HEK293T (cell line): ENCODE data around the gene ZNF512B.

ENCODE experiments used
- CTCF ChIA-PET: fragments of 350-600 bp; formaldehyde crosslinking; extraction: SDS; loops from one replicate; lab custom pipeline; 2021; ENCODE audit warnings: antibody characterized with exemption, inconsistent platforms; lab: Yijun Ruan, JAX
- POLR2A ChIA-PET: fragments of 350-600 bp; formaldehyde crosslinking; extraction: SDS; loops from one replicate; lab custom pipeline; 2020; ENCODE audit warnings: antibody characterized with exemption, inconsistent platforms; lab: Yijun Ruan, JAX
- DNase-seq: peaks from one replicate; pipeline ENCODE4 v3.0.0; 2012; ENCODE audit warnings: mixed read lengths; ENCODE audit errors: extremely low spot score
- ARNT ChIP-seq: fragments of 450-650 bp; IDR thresholded peaks from 2 replicates; pipeline ENCODE4 v1.6.1; 2017; ENCODE audit warnings: mild to moderate bottlenecking
- BHLHE40 ChIP-seq: fragments of 450-650 bp; IDR thresholded peaks from 2 replicates; pipeline ENCODE4 v1.6.1; 2016; ENCODE audit warnings: mild to moderate bottlenecking, moderate library complexity, borderline replicate concordance
- CTBP1 ChIP-seq: fragments of 450-650 bp; IDR thresholded peaks from 2 replicates; pipeline ENCODE4 v1.6.1; 2016; ENCODE audit warnings: borderline replicate concordance
- ELF4 ChIP-seq: fragments of 450-650 bp; IDR thresholded peaks from 2 replicates; pipeline ENCODE4 v1.6.1; 2017; ENCODE audit warnings: antibody characterized with exemption
- FOXA1 ChIP-seq: fragments of 450-650 bp; IDR thresholded peaks from 2 replicates; pipeline ENCODE4 v1.6.1; 2016; ENCODE audit warnings: mild to moderate bottlenecking
- FOXK2 ChIP-seq: fragments of 450-650 bp; IDR thresholded peaks from 2 replicates; pipeline ENCODE4 v1.6.1; 2016; ENCODE audit warnings: mild to moderate bottlenecking
- FOXM1 ChIP-seq: fragments of 450-650 bp; IDR thresholded peaks from 2 replicates; pipeline ENCODE4 v1.6.1; 2017; ENCODE audit warnings: mild to moderate bottlenecking, borderline replicate concordance
- HDGF ChIP-seq: fragments of 450-650 bp; IDR thresholded peaks from 2 replicates; pipeline ENCODE4 v1.6.1; 2017; ENCODE audit warnings: antibody characterized with exemption, borderline replicate concordance
- L3MBTL2 ChIP-seq: fragments of 450-650 bp; conservative IDR thresholded peaks from 2 replicates; pipeline ENCODE4 v1.6.1; 2016; ENCODE audit warnings: mild to moderate bottlenecking
- LEF1 ChIP-seq: fragments of 450-650 bp; IDR thresholded peaks from 2 replicates; pipeline ENCODE4 v1.6.1; 2017; ENCODE audit warnings: mild to moderate bottlenecking, borderline replicate concordance
- NFRKB ChIP-seq: fragments of 450-650 bp; IDR thresholded peaks from 2 replicates; pipeline ENCODE4 v1.6.1; 2016; ENCODE audit warnings: mild to moderate bottlenecking, moderate library complexity
- SP1 ChIP-seq: fragments of 450-650 bp; IDR thresholded peaks from 2 replicates; pipeline ENCODE4 v1.6.1; 2017
- SUZ12 ChIP-seq: fragments of 450-650 bp; IDR thresholded peaks from 2 replicates; pipeline ENCODE4 v1.6.1; 2016; ENCODE audit warnings: mild to moderate bottlenecking
- TARDBP ChIP-seq: fragments of 450-650 bp; IDR thresholded peaks from 2 replicates; pipeline ENCODE4 v1.6.1; 2016
- ZNF384 ChIP-seq: fragments of 450-650 bp; IDR thresholded peaks from 2 replicates; pipeline ENCODE4 v1.6.1; 2016
- TF ChIP-seq, protein P1 (sequence below): fragments of 450-650 bp; IDR thresholded peaks from 2 replicates; pipeline ENCODE4 v1.6.1; 2016

ZNF512B gene

DNA sequence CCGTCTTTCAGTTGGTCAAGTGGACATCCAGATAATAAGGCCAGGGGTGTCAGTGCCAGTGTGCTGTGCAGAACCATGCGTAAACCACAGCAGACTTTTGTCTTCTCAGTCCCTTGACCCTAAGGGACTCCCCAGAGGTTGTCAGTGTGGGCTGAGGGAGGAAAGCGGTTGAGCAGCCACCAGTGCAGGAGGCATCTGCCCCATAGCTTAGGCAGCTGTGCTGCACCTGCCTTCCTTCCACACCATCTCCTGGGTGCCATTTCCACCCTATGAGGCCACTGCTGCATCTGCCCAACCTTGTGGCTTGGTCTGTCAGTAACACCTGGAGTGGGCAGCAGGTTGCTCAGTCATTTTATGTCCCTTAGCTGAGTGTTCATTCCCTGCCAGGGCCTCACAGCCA is 37.2 kb upstream of the ZNF512B start:
- ChIA-PET CTCF (no interaction called here), POLR2A (no interaction called here)
- no peak for DNase-seq
- TF ChIP-seq TARDBP (no peak), CTBP1 (no peak), HDGF (no peak), SUZ12 (no peak), LEF1 (no peak), NFRKB (no peak), SP1 (no peak), FOXA1 (no peak), ELF4 (no peak), FOXM1 (no peak), FOXK2 (no peak), ARNT (no peak), BHLHE40 (no peak)
- TF ChIP-seq, protein P1, sequence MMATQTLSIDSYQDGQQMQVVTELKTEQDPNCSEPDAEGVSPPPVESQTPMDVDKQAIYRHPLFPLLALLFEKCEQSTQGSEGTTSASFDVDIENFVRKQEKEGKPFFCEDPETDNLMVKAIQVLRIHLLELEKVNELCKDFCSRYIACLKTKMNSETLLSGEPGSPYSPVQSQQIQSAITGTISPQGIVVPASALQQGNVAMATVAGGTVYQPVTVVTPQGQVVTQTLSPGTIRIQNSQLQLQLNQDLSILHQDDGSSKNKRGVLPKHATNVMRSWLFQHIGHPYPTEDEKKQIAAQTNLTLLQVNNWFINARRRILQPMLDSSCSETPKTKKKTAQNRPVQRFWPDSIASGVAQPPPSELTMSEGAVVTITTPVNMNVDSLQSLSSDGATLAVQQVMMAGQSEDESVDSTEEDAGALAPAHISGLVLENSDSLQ = no peak

DNA sequence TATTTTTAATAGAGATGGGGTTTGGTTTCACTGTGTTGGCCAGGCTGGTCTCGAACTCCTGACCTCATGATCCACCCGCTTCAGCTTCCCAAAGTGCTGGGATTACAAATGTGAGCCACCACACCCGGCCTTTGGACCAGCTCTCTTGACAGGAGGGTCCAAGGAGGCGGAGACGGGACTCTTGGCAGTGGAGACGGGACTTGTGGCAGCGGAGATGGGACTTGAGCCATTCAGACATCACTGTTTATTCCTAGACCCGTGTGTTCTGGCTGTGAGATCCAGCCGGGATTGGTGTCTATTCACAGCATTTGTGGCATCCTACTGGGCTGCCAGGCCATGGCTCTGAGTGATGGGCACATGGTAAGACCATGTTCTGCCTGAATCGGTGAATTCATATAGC is 36.8 kb upstream of the ZNF512B start:
- ChIA-PET POLR2A (no interaction called here), CTCF (no interaction called here)
- no peak for DNase-seq
- TF ChIP-seq FOXA1 (no peak), LEF1 (no peak), SP1 (no peak), ARNT (no peak), HDGF (no peak), L3MBTL2 (no peak), FOXK2 (no peak), FOXM1 (no peak)
- TF ChIP-seq, protein P1 = no peak

DNA sequence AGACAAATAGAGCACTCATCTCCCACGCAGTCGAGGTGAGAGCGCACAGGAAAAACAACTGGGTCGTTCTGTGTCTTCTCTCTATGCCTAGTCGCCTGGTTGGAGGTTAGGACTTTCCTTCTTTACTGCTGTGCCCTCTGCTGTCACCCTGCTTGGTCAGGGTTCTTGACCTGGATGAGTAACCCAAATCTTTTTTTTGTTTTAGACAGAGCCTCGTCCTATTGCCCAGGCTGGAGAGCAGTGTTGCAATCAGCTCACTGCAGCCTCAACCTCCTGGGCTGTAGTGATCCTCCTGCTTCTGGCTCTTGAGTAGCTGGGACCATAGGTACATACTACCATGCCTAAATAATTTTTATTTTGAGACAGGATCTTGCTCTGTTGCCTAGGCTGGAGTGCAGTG is 35.7 kb upstream of the ZNF512B start:
- ChIA-PET CTCF (no interaction called here), POLR2A (no interaction called here)
- DNase-seq = no peak
- TF ChIP-seq L3MBTL2 (no peak), FOXK2 (no peak), LEF1 (no peak), FOXM1 (no peak), ELF4 (no peak)

DNA sequence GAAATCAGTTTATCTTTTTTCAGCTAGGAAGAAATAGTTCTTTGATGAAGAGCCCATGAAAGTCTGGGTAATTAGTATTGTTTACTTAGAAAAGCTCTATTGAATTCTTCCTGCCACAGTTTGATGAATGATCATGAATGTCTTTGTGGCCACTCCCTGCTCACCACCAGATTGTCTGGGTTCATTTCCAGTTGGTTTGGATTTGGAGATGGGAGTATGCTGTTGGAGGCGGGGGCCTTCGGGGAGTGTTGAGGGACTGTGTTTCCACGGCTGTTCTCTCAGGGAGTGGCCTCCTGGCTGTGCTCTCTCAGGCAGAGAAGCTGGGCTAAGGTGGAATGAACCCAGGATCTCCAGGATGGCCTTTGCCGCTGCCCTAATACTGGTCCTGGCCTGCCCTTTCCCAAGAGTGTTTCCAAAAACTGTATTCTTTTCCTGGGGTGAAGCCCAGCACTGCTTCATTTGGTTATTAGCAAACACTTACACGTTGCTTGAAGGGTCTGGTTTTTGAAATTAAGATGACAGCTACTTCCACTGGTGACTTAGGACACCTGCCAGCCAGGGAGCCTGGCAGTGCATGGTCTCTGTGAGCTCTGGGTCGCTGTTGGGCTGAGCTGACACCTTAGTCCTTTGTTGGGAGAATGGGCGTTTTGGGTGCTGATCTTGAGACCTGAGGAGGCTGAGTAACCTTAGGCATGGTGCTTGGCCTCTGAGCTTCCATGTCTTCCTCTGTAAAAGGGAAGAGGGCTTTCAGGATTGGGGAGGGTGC is 34.4 kb upstream of the ZNF512B start:
- TF ChIP-seq TARDBP = no peak
- TF ChIP-seq HDGF = no peak
- TF ChIP-seq CTBP1 = no peak
- TF ChIP-seq ZNF384 = no peak
- TF ChIP-seq BHLHE40 = no peak
- TF ChIP-seq SP1 = no peak
- TF ChIP-seq ARNT = no peak
- no peak for TF ChIP-seq FOXM1
- no peak for TF ChIP-seq FOXA1
- no peak for TF ChIP-seq ELF4
- ChIA-PET CTCF (interaction anchor here (0.6 kb wide), 1 partner anchor 34 kb away, joined by 3 read pairs; no protein-coding TSS in a partner anchor), POLR2A (no interaction called here)
- DNase-seq = no peak

DNA sequence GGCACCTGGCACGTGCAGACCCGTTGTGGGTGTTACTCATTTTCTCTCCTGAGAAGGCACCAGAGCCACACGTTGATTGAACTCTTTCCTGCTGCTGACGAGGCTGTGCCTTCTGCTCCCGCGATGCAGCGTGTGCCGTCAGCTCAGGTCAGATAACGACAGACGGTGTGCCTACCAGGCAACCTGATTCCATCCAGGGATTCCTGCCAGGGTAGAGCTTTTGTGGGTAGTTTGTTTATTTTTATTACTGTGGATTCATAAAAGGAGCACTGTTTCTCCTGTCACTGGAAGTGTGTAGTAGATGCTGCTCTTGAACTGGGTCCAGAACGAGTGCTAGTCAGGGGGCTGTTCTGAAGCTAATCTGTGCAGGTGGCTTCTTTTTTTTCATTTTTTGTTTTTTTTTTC is 31.9 kb upstream of the ZNF512B start:
- DNase-seq = no peak
- TF ChIP-seq ELF4 (no peak), FOXA1 (no peak)
- ChIA-PET CTCF (interaction anchor here (0.9 kb wide), 1 partner anchor 18 kb away, joined by 3 read pairs; no protein-coding TSS in a partner anchor), POLR2A (no interaction called here)

DNA sequence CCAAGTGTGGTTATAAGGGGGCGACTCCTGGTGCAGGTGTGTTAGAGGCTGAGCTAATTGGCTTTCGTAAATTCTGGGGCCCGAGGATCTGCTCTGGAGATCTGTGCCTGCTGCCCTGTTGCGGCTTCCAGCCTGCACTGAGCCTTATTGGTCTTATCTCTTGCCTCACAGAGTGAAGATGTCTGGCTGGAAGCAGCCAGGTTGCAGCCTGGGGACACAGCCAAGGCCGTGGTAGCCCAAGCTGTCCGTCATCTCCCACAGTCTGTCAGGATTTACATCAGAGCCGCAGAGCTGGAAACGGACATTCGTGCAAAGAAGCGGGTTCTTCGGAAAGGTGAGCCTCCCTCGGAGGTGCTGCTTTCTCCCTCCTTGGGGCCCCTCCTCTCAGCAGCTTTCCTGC is 31.2 kb upstream of the ZNF512B start:
- DNase-seq = no peak
- ChIA-PET POLR2A (no interaction called here), CTCF (no interaction called here)
- TF ChIP-seq FOXK2 (no peak), LEF1 (no peak), L3MBTL2 (no peak), FOXA1 (no peak), ELF4 (no peak), CTBP1 (no peak), SP1 (no peak), BHLHE40 (no peak), NFRKB (no peak), SUZ12 (no peak), ZNF384 (no peak), HDGF (no peak), TARDBP (no peak), ARNT (no peak)
- TF ChIP-seq, protein P1 = no peak
